ENCODE results near the gene LDHB. TPM values are rescaled to one million over a fixed set of nuclear protein-coding genes. Genes with fewer than 3 reads are reported as not detected.
"Not testable (repeated sequence)": the region's sequence is repeated elsewhere in the genome, so short reads cannot be mapped to it uniquely, and the experiment has no call there.

The LDHB gene
- total RNA-seq, 1 donor from 2014 or later = 2,308 TPM

DNA sequence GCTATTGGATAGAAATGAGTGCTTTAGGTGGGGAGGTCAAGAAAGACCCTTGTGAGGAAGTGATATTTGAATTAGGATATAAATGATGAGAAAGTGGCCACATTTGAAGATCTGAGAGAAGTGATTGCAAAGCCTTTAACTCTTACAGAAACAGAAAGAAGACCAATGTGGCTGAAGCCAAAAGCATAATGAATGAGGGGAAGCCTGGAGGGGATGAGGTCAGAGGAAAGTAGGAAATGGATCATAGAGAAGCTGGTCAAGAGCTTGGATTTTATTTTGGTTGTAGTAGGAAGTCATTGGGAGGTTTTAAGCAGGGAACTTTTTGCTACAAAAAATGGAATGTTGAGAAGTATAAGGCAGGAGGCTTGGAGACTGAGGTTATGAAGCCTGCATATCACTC lies 49.4 kb downstream of the LDHB start:
- no peak for DNase-seq (ENCODE audit: low read depth)

DNA sequence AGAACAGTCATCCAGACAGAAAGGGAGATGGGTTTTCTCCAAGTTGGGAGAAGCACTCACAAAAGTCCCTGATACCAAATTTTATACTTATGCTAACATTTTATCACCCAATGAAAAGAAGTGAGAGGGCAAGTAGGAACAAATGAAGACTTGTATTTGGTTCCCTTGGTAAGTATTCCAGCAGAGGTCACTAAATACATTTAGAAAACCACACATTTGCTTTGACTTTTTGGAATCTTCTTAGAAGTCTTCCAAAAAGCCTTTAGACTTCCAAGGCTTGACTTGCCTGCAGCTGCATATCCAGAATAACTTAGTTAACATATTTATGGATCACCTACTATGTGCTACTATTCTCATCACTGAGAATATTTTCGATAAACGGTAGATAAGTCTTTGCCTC lies 49.9 kb downstream of the LDHB start:
- peak; percentile 71 for DNase-seq (ENCODE audit: low read depth)

GRCh38 chr12:21606175-21606574 lies 51.5 kb downstream of the LDHB start:
- no peak for DNase-seq (ENCODE audit: low read depth)

- no peak for DNase-seq (ENCODE audit: low read depth)
These were observed 53.2 kb downstream of the LDHB start, which contains the start of gene GYS2 for GRCh38 chr12:21604245-21605101. Gene GYS2 (minus strand): TSS chr12:21604847. CDS start chr12:21604592, 255 bp downstream.

- no peak for DNase-seq (ENCODE audit: low read depth)
These were observed 54.9 kb downstream of the LDHB start for GRCh38 chr12:21602774-21603173.

- no peak for DNase-seq (ENCODE audit: low read depth)
These were observed 57.4 kb downstream of the LDHB start for GRCh38 chr12:21600196-21600595.

GRCh38 chr12:21599143-21599999 lies 58.3 kb downstream of the LDHB start:
- no peak for DNase-seq (ENCODE audit: low read depth)

DNA sequence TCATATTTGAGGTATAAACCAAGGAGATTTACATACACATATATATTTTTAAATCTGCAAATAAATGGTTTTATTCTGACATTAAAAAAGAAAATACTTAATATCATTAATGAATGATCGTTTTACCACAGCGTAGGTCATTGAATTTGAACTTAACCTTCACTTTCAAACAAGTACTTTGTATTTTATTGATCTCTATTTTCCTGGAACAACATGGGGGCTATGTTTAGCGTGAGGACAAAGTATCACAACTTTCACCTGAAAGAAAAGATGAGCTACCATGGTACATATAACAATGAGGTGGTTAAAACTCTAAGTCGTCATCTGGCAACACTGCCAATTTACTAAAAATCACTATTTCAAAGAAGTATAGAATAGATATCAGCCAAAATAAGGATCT lies 59.0 kb downstream of the LDHB start:
- DNase-seq (ENCODE audit: low read depth) = no peak

DNA sequence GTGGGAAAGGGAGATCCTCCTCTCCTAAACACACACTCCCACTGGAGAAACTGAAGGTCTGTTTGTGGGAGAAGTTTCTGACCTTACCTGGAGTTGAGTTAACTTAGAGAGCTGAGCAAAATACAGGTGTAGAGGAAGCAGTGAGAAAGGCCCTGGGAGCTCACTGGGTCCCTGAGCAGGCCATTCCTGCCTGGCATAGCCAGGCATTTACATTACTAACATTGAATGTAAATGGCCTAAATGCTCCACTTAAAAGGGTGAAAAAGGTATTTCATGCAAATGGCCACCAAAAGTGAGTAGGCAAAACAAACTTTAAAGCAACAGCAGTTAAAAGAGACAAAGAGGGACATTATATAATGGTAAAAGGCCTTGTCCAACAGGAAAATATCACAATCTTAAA lies 62.3 kb downstream of the LDHB start:
- DNase-seq (ENCODE audit: low read depth) = not testable (repeated sequence)

DNA sequence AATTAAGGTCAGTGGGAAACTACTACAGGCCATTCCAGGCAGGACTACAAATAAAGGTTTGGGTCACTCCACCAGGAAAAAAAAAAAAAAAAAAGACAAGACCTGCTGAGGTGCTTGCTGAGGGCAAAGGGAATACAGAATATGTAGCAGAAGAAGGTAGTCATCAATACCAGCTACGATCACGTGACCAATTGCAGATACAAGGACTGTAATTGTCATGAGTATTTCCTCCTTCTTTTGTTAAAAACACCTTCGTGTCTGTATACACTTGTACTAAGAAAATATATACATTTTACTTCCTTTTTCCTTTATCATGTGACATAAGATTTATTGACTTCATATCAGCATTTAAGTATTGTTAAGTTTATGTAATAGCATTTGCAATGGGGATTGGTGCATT lies 72.2 kb downstream of the LDHB start:
- DNase-seq (ENCODE audit: low read depth) = no peak

Other genes with a start within 250 kb of the LDHB start
- gene PYROXD1, start 220.2 kb downstream of the LDHB start, total RNA-seq = 12.9 and 28.9 TPM in 2 replicates
- gene RECQL, start 156.2 kb downstream of the LDHB start, total RNA-seq = 40.7 and 62.0 TPM in 2 replicates
- 47.5 and 89.3 TPM in 2 replicates for gene GOLT1B, start 156.1 kb downstream of the LDHB start, total RNA-seq
- gene SPX, start 131.5 kb downstream of the LDHB start, total RNA-seq = 14.4 and 68.0 TPM in 2 replicates
- gene GYS2, start 53.0 kb downstream of the LDHB start, total RNA-seq = not detected in 2 replicates
- 0.89 and 2.1 TPM in 2 replicates for gene KCNJ8, start 116.9 kb upstream of the LDHB start, total RNA-seq

All from renal cortical epithelial cell (primary cell).